Transverse colon (tissue), 4 donors: Measurements from ENCODE around the gene ASXL1. TPM values are rescaled to one million over a fixed set of nuclear protein-coding genes. Genes with fewer than 3 reads are reported as not detected.

Experiments used
- DNase-seq: peaks from one replicate; pipeline ENCODE4 v3.0.0-alpha.2; 2019
- H3K27ac ChIP-seq, 4 donors: fragments of 200-600 bp; sonication (generic); 2 replicates each; pipeline ENCODE4 v1.5.1; 2016 to 2018; ENCODE audit warnings: inconsistent platforms in 4 of 4
- H3K27me3 ChIP-seq: fragments of 200-600 bp; sonication (generic); 2 replicates; pipeline ENCODE4 v1.5.1; 2017; ENCODE audit warnings: inconsistent platforms
- H3K36me3 ChIP-seq, 4 donors: fragments of 200-600 bp; sonication (generic); 2 replicates each; pipeline ENCODE4 v1.5.1; 2017 to 2019; ENCODE audit warnings: inconsistent platforms in 4 of 4
- H3K4me1 ChIP-seq, 4 donors: fragments of 200-600 bp; sonication (generic); 2 replicates each; pipeline ENCODE4 v1.5.1; 2017 to 2020; ENCODE audit warnings: inconsistent platforms in 4 of 4
- H3K4me3 ChIP-seq, 4 donors: fragments of 200-600 bp; sonication (generic); 1 replicate in 1 of 4; 2 replicates in 3 of 4; pipeline versions ENCODE4 v1.5.1 to v1.6.1; 2017 to 2019; ENCODE audit warnings: inconsistent platforms in 4 of 4
- H3K9me3 ChIP-seq, 2 donors: fragments of 200-600 bp; sonication (generic); 2 replicates each; pipeline ENCODE4 v1.5.1; 2017 to 2019; ENCODE audit warnings: inconsistent platforms in 2 of 2
- CTCF ChIP-seq, 5 experiments: fragments of 200-600 bp in 3 of 5; fragments of 450-650 bp in 2 of 5; sonication (generic) in 3 of 5; IDR thresholded peaks; 1 replicate in 2 of 5; 2 replicates in 3 of 5; pipeline ENCODE4 v1.5.1; 2016 to 2017; ENCODE audit warnings: antibody characterized with exemption in 5 of 5, inconsistent platforms in 3 of 5, mild to moderate bottlenecking in 2 of 5, moderate library complexity in 1 of 5
- EP300 ChIP-seq: sonication (generic); formaldehyde crosslinking; IDR thresholded peaks from one replicate; pipeline ENCODE4 v1.6.1; 2017; ENCODE audit warnings: antibody characterized with exemption, low read depth
- POLR2A ChIP-seq: fragments of 450-650 bp; IDR thresholded peaks from one replicate; pipeline ENCODE4 v1.6.1; 2016; ENCODE audit warnings: antibody characterized with exemption, mild to moderate bottlenecking, moderate library complexity
- POLR2AphosphoS5 ChIP-seq, 3 donors: sonication (generic); formaldehyde crosslinking; IDR thresholded peaks; one replicate each; pipeline ENCODE4 v1.6.1; 2016; ENCODE audit warnings: antibody characterized with exemption in 3 of 3
- WGBS, 2 donors: methylation state at CpG; one replicate each; pipeline ENCODE4 v1.1.5; 2018; ENCODE audit warnings: low coverage in 1 of 2; 5-methylcytosine and 5-hydroxymethylcytosine counted together
- in situ Hi-C, 4 donors: fragments of 200-750 bp; cut with MboI; loops; one replicate each; pipeline versions ENCODE4 v1.15.0 to v1.15.1; 2017; ENCODE audit warnings: low sequenced_read_pairs in 3 of 4, low pct_ligation_motif_present in 1 of 4, low pct_unique_long_range_greater_than_20kb in 1 of 4
- intact Hi-C: fragments of 100-400 bp; cut with DNase I; formaldehyde crosslinking; loops from one replicate; pipeline ENCODE4 v1.15.1; 2023; ENCODE audit warnings: low total_unique reads
- total RNA-seq, 4 donors: library from RNA; depleted of rRNA; stranded (reverse); fragments of >200 nt; gene quantifications; one replicate each; pipeline ENCODE4 v1.1.0, GENCODE V29; 2016

The ASXL1 gene
- total RNA-seq, 4 donors from 2014 or later = 39.6 to 293 (median 92.8) TPM

GRCh38 chr20:32362901-32363364, 4.8 kb downstream of the ASXL1 start:
- Histone ChIP-seq H3K27me3 (no peaks in the 10 kb centered on the region), H3K4me1 (peaks cover 33 to 78% (median 43%) of the 10 kb centered on the region in 4 donors), H3K27ac (peak overlapping the region; percentile 1 to 36 (median 11)), H3K36me3 (no peaks in the 10 kb centered on the region), H3K9me3 (no peaks in the 10 kb centered on the region), H3K4me3 (no peak overlapping the region)
- intact Hi-C loops (no loop called here), in situ Hi-C loops (loop anchor here in 1 of 4 donors (25.0 kb wide), 1 partner anchor 101 kb away; no protein-coding TSS in a partner anchor)
- WGBS, 2 donors = 11 to 21% methylated on average over 4 of the region's 4 CpGs
- no peak for DNase-seq
- no peak for TF ChIP-seq EP300
- no peak for TF ChIP-seq POLR2AphosphoS5 (IDR thresholded peaks at IDR 0.05)
- TF ChIP-seq POLR2A = no peak
- TF ChIP-seq CTCF (IDR thresholded peaks at IDR 0.05) = no peak

GRCh38 chr20:32363492-32363891, 5.4 kb downstream of the ASXL1 start:
- Histone ChIP-seq H3K9me3 (no peaks in the 10 kb centered on the region), H3K4me1 (peaks cover 35 to 83% (median 47%) of the 10 kb centered on the region in 4 donors), H3K4me3 (no peak overlapping the region), H3K36me3 (no peaks in the 10 kb centered on the region), H3K27ac (peak overlapping the region; percentile 1 to 36 (median 11)), H3K27me3 (no peaks in the 10 kb centered on the region)
- in situ Hi-C loops = loop anchor here in 1 of 4 donors (25.0 kb wide), 1 partner anchor 101 kb away; no protein-coding TSS in a partner anchor
- whole genome bisulfite sequencing, 2 donors = 33 to 48% methylated on average over 1 to 2 of the region's 2 CpGs
- no peak for DNase-seq
- TF ChIP-seq POLR2AphosphoS5 (IDR thresholded peaks at IDR 0.05) = no peak
- no peak for TF ChIP-seq POLR2A
- TF ChIP-seq CTCF (IDR thresholded peaks at IDR 0.05) = no peak
- no peak for TF ChIP-seq EP300
- intact Hi-C loops = no loop called here

- intact Hi-C loops = no loop called here
- 80 to 86% methylated on average over 4 to 7 of the region's 7 CpGs for WGBS, 2 donors
Observed at GRCh38 chr20:32364554-32365208, 6.5 kb downstream of the ASXL1 start.

More at GRCh38 chr20:32364554-32365208, 6.5 kb downstream of the ASXL1 start:
- Histone ChIP-seq H3K36me3 (no peaks in the 10 kb centered on the region), H3K27me3 (no peaks in the 10 kb centered on the region), H3K9me3 (no peaks in the 10 kb centered on the region), H3K27ac (no peak overlapping the region), H3K4me1 (peaks cover 35 to 89% (median 54%) of the 10 kb centered on the region in 4 donors), H3K4me3 (no peak overlapping the region)
- in situ Hi-C loops = loop anchor here in 1 of 4 donors (25.0 kb wide), 1 partner anchor 102 kb away; no protein-coding TSS in a partner anchor
- no peak for TF ChIP-seq POLR2AphosphoS5 (IDR thresholded peaks at IDR 0.05)
- TF ChIP-seq CTCF (IDR thresholded peaks at IDR 0.05) = no peak
- no peak for TF ChIP-seq EP300
- no peak for DNase-seq
